Neuronal stem cell (in vitro differentiated cells): ENCODE measurements around the gene FRMD4B.

ENCODE experiments used
- DNase-seq: peaks from one replicate; pipeline ENCODE4 v3.0.0-alpha.2; 2013; ENCODE audit warnings: low spot score
- H2AFZ ChIP-seq: one replicate; pipeline ENCODE4 v1.6.1; 2013; ENCODE audit warnings: mild to moderate bottlenecking, low read length, inconsistent platforms
- H2AK5ac ChIP-seq: 2 replicates; pipeline ENCODE4 v1.6.1; 2013; ENCODE audit warnings: low read depth, mild to moderate bottlenecking, inconsistent platforms, low read length, moderate library complexity, mixed read lengths
- H2BK120ac ChIP-seq: 2 replicates; pipeline ENCODE4 v1.6.1; 2013; ENCODE audit warnings: low read depth, mild to moderate bottlenecking, inconsistent platforms, low read length, moderate library complexity, mixed read lengths
- H2BK12ac ChIP-seq: one replicate; pipeline ENCODE4 v1.6.1; 2013; ENCODE audit warnings: low read length, inconsistent platforms
- H2BK15ac ChIP-seq: 2 replicates; pipeline ENCODE4 v1.6.1; 2013; ENCODE audit warnings: mild to moderate bottlenecking, low read length, inconsistent platforms, mixed read lengths
- H2BK5ac ChIP-seq: one replicate; pipeline ENCODE4 v1.6.1; 2013; ENCODE audit warnings: inconsistent platforms, mild to moderate bottlenecking, low read length, moderate library complexity
- H3K14ac ChIP-seq: one replicate; pipeline ENCODE4 v1.6.1; 2013; ENCODE audit warnings: low read length, inconsistent platforms
- H3K18ac ChIP-seq: 2 replicates; pipeline ENCODE4 v1.6.1; 2013; ENCODE audit warnings: low read length, inconsistent platforms
- H3K23ac ChIP-seq: 2 replicates; pipeline ENCODE4 v1.6.1; 2013; ENCODE audit warnings: low read depth, mild to moderate bottlenecking, mixed read lengths, low read length, inconsistent platforms; ENCODE audit not compliant: poor library complexity
- H3K27ac ChIP-seq: replicated peaks from 3 replicates; pipeline ENCODE4 v1.5.1; 2013; ENCODE audit warnings: low read length, inconsistent platforms
- H3K27me3 ChIP-seq, 3 experiments: 2 replicates each; pipeline ENCODE4 v1.6.1; 2013; ENCODE audit warnings: low read length in 3 of 3, mild to moderate bottlenecking in 2 of 3, inconsistent platforms in 1 of 3, low read depth in 1 of 3, mixed read lengths in 1 of 3, moderate library complexity in 1 of 3; ENCODE audit not compliant: control insufficient read depth in 3 of 3, insufficient read depth in 3 of 3
- H3K36me3 ChIP-seq, 2 donors: replicated peaks in 1 of 2; 2 replicates each; pipeline ENCODE4 v1.6.1; 2013; ENCODE audit warnings: low read length in 2 of 2; ENCODE audit not compliant: control insufficient read depth in 2 of 2, insufficient read depth in 2 of 2
- H3K4ac ChIP-seq: 2 replicates; pipeline ENCODE4 v1.6.1; 2013; ENCODE audit warnings: inconsistent platforms, mild to moderate bottlenecking, low read length, moderate library complexity
- H3K4me1 ChIP-seq, 2 donors: 1 replicate in 1 of 2; 2 replicates in 1 of 2; pipeline ENCODE4 v1.6.1; 2013; ENCODE audit warnings: low read length in 2 of 2, low read depth in 1 of 2; ENCODE audit not compliant: control insufficient read depth in 2 of 2, insufficient read depth in 1 of 2
- H3K4me2 ChIP-seq: one replicate; pipeline ENCODE4 v1.6.1; 2013; ENCODE audit warnings: mild to moderate bottlenecking, low read length, inconsistent platforms; ENCODE audit not compliant: insufficient read depth, poor library complexity, severe bottlenecking
- H3K4me3 ChIP-seq, 2 donors: 2 replicates each; pipeline ENCODE4 v1.5.1; 2013; ENCODE audit warnings: low read length in 2 of 2, mild to moderate bottlenecking in 2 of 2, inconsistent platforms in 1 of 2, moderate library complexity in 1 of 2
- H3K79me1 ChIP-seq: one replicate; pipeline ENCODE4 v1.6.1; 2013; ENCODE audit warnings: low read depth, mild to moderate bottlenecking, inconsistent platforms, low read length, moderate library complexity
- H3K9ac ChIP-seq: one replicate; pipeline ENCODE4 v1.6.1; 2013; ENCODE audit warnings: mild to moderate bottlenecking, low read depth, low read length, inconsistent platforms; ENCODE audit not compliant: poor library complexity
- H3K9me3 ChIP-seq, 2 donors: replicated peaks in 1 of 2; 2 replicates each; pipeline versions ENCODE3 to v1.6.1; 2013; ENCODE audit warnings: low read length in 2 of 2, mild to moderate bottlenecking in 2 of 2, inconsistent platforms in 1 of 2, low read depth in 1 of 2, mixed read lengths in 1 of 2, moderate library complexity in 1 of 2; ENCODE audit not compliant: control insufficient read depth in 2 of 2, insufficient read depth in 1 of 2
- H4K8ac ChIP-seq: one replicate; pipeline ENCODE4 v1.6.1; 2013; ENCODE audit warnings: low read depth, mild to moderate bottlenecking, inconsistent platforms, low read length, moderate library complexity
- H4K91ac ChIP-seq: one replicate; pipeline ENCODE4 v1.6.1; 2013; ENCODE audit warnings: low read length, low read depth, mild to moderate bottlenecking, inconsistent platforms; ENCODE audit not compliant: poor library complexity
- WGBS, 2 donors: extraction: QIAGEN DNeasy Blood & Tissue Kit; methylation state at CpG; one replicate each; pipeline ENCODE4 v1.1.7; 2013; ENCODE audit warnings: missing lambda C conversion rate in 2 of 2, mixed read lengths in 1 of 2; ENCODE audit not compliant: insufficient read length in 2 of 2, insufficient replicate concordance in 1 of 2; ENCODE audit errors: extremely low coverage in 2 of 2; 5-methylcytosine and 5-hydroxymethylcytosine counted together

The FRMD4B gene

GRCh38 chr3:69353503-69353902 is 32.4 kb downstream of the FRMD4B start:
- Histone ChIP-seq H4K91ac (no peak overlapping the region), H3K4me1 (no peaks in the 10 kb centered on the region), H3K27me3 (no peaks in the 10 kb centered on the region), H3K9me3 (no peaks in the 10 kb centered on the region), H3K4me2 (no peak overlapping the region), H2BK5ac (no peak overlapping the region), H3K79me1 (no peaks in the 10 kb centered on the region), H2BK15ac (no peak overlapping the region), H3K18ac (no peak overlapping the region), H2BK12ac (no peak overlapping the region), H3K27ac (no peak overlapping the region), H2AK5ac (no peak overlapping the region), H3K9ac (no peak overlapping the region), H4K8ac (no peak overlapping the region), H2AFZ (no peak overlapping the region), H3K4ac (no peak overlapping the region), H3K36me3 (no peaks in the 10 kb centered on the region), H2BK120ac (no peak overlapping the region), H3K14ac (no peak overlapping the region), H3K23ac (no peak overlapping the region), H3K4me3 (no peak overlapping the region)
- no CpG with 5 or more reads among the region's 15 CpGs for WGBS, 2 donors
- no peak for DNase-seq

- DNase-seq, result no peak
- no peak overlapping the region for H4K91ac ChIP-seq
Measured at GRCh38 chr3:69353088-69353478, 32.8 kb downstream of the FRMD4B start.

GRCh38 chr3:69352305-69353087 is 33.4 kb downstream of the FRMD4B start:
- no peaks in the 10 kb centered on the region for H3K36me3 ChIP-seq
- H3K4me2 ChIP-seq, result no peak overlapping the region
- H3K14ac ChIP-seq, result no peak overlapping the region
- H3K4me3 ChIP-seq, result no peak overlapping the region
- no peak overlapping the region for H2AK5ac ChIP-seq
- no CpG with 5 or more reads among the region's 6 CpGs for WGBS, 2 donors
- no peak overlapping the region for H2AFZ ChIP-seq
- H2BK12ac ChIP-seq, result no peak overlapping the region
- H3K27me3 ChIP-seq, result no peaks in the 10 kb centered on the region
- no peak overlapping the region for H3K27ac ChIP-seq
- H4K91ac ChIP-seq, result no peak overlapping the region
- H3K4ac ChIP-seq, result no peak overlapping the region
- no peak overlapping the region for H3K9ac ChIP-seq
- DNase-seq, result no peak
- H4K8ac ChIP-seq, result no peak overlapping the region
- H2BK15ac ChIP-seq, result no peak overlapping the region
- H2BK120ac ChIP-seq, result no peak overlapping the region
- no peak overlapping the region for H3K18ac ChIP-seq
- H3K9me3 ChIP-seq, result no peaks in the 10 kb centered on the region
- H3K79me1 ChIP-seq, result no peaks in the 10 kb centered on the region
- no peak overlapping the region for H3K23ac ChIP-seq
- H3K4me1 ChIP-seq, result no peaks in the 10 kb centered on the region
- no peak overlapping the region for H2BK5ac ChIP-seq

More at GRCh38 chr3:69353088-69353478, 32.8 kb downstream of the FRMD4B start:
- H3K18ac ChIP-seq, result no peak overlapping the region
- H2BK5ac ChIP-seq, result no peak overlapping the region
- H2AFZ ChIP-seq, result no peak overlapping the region
- no CpG with 5 or more reads among the region's 4 CpGs for WGBS, 2 donors
- no peaks in the 10 kb centered on the region for H3K4me1 ChIP-seq
- H3K79me1 ChIP-seq, result no peaks in the 10 kb centered on the region
- no peak overlapping the region for H2BK120ac ChIP-seq
- H2AK5ac ChIP-seq, result no peak overlapping the region
- no peaks in the 10 kb centered on the region for H3K27me3 ChIP-seq
- no peak overlapping the region for H3K9ac ChIP-seq
- no peak overlapping the region for H3K23ac ChIP-seq
- no peak overlapping the region for H3K4me3 ChIP-seq
- H3K4me2 ChIP-seq, result no peak overlapping the region
- H3K4ac ChIP-seq, result no peak overlapping the region
- no peaks in the 10 kb centered on the region for H3K36me3 ChIP-seq
- no peak overlapping the region for H2BK15ac ChIP-seq
- H3K9me3 ChIP-seq, result no peaks in the 10 kb centered on the region
- no peak overlapping the region for H3K14ac ChIP-seq
- H4K8ac ChIP-seq, result no peak overlapping the region
- H2BK12ac ChIP-seq, result no peak overlapping the region
- no peak overlapping the region for H3K27ac ChIP-seq

GRCh38 chr3:69343875-69344274 is 42.0 kb downstream of the FRMD4B start:
- no peak overlapping the region for H2BK5ac ChIP-seq
- no peak for DNase-seq
- no peak overlapping the region for H3K23ac ChIP-seq
- H2BK120ac ChIP-seq, result no peak overlapping the region
- no peak overlapping the region for H3K14ac ChIP-seq
- H3K4ac ChIP-seq, result no peak overlapping the region
- H3K4me3 ChIP-seq, result no peak overlapping the region
- no peaks in the 10 kb centered on the region for H3K36me3 ChIP-seq
- no peak overlapping the region for H4K8ac ChIP-seq
- H2AK5ac ChIP-seq, result no peak overlapping the region
- H3K18ac ChIP-seq, result no peak overlapping the region
- no peak overlapping the region for H2AFZ ChIP-seq
- no peak overlapping the region for H3K9ac ChIP-seq
- H3K9me3 ChIP-seq, result peaks cover 0 to 2% of the 10 kb centered on the region in 2 donors
- no peaks in the 10 kb centered on the region for H3K27me3 ChIP-seq
- H2BK15ac ChIP-seq, result no peak overlapping the region
- H2BK12ac ChIP-seq, result no peak overlapping the region
- no peaks in the 10 kb centered on the region for H3K4me1 ChIP-seq
- no CpG with 5 or more reads among the region's 4 CpGs for WGBS, 2 donors
- H4K91ac ChIP-seq, result no peak overlapping the region
- H3K79me1 ChIP-seq, result no peaks in the 10 kb centered on the region
- H3K4me2 ChIP-seq, result no peak overlapping the region
- no peak overlapping the region for H3K27ac ChIP-seq
